ENCODE data around the gene MKKS.
A peak's percentile ranks its signal among the peaks of the same experiment; 100 is the strongest.

DNA sequence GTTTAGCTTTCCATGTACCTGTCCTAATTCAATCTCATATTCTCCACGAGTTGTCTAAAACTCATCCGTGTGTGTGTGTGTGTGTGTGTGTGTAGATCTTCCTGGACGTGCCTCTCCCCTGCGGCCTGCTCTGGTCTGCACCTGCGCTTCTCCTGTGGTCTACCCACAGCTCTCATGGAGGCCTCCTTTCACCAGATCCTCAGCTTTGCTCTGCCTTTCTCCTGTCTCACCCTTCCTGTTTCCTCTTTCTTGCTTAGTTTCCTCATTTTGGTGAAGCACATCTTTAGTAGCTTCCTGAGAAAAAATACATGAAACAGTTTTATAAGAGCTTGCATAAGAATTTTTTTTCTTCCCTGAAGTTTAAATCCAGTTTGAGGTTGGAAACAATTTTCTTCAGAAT is 19.2 kb upstream of the MKKS start:
- TF ChIP-seq, protein P1, sequence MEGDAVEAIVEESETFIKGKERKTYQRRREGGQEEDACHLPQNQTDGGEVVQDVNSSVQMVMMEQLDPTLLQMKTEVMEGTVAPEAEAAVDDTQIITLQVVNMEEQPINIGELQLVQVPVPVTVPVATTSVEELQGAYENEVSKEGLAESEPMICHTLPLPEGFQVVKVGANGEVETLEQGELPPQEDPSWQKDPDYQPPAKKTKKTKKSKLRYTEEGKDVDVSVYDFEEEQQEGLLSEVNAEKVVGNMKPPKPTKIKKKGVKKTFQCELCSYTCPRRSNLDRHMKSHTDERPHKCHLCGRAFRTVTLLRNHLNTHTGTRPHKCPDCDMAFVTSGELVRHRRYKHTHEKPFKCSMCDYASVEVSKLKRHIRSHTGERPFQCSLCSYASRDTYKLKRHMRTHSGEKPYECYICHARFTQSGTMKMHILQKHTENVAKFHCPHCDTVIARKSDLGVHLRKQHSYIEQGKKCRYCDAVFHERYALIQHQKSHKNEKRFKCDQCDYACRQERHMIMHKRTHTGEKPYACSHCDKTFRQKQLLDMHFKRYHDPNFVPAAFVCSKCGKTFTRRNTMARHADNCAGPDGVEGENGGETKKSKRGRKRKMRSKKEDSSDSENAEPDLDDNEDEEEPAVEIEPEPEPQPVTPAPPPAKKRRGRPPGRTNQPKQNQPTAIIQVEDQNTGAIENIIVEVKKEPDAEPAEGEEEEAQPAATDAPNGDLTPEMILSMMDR (IDR thresholded peaks at IDR 0.05; ENCODE audit: low read depth, low read length) = no peak
- no peak for TF ChIP-seq POLR2A (IDR thresholded peaks at IDR 0.05; ENCODE audit: extremely low read depth, insufficient read length)
- TF ChIP-seq, protein P2, sequence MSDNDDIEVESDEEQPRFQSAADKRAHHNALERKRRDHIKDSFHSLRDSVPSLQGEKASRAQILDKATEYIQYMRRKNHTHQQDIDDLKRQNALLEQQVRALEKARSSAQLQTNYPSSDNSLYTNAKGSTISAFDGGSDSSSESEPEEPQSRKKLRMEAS (IDR thresholded peaks at IDR 0.05; ENCODE audit: low read depth, low read length) = peak; percentile 45; the same call in 1 of the 2 replicates

Measured in NB4 (cell line).